GM18498 (cell line): Measurements from ENCODE around the gene ARHGAP6.

Experiments
- ATAC-seq: cut with Tn5 transposase; IDR thresholded peaks from one replicate; pipeline ENCODE4 v1.9.1; 2021; ENCODE audit warnings: mild to moderate bottlenecking, moderate library complexity; ENCODE audit not compliant: unreplicated experiment

ARHGAP6 gene

DNA sequence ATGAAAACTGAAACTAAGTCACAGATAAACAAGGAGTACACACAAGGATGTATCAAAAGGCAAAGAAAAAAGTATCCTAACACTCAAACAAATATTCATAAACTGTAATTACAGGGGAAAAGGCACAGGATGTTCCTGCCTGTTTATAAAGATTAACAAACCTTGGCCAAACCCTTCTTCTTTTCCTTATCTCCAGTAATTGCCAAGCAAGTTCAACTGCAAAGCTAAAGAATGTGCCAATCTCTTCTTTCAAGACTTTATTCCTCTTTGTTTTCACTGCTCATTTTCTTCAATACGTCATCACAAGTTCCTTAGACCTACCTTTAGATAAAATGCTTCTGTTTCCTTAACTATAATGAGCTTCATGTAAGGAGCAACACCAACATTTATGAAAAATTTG is 201.3 kb downstream of the ARHGAP6 start:
- no peak for ATAC-seq

DNA sequence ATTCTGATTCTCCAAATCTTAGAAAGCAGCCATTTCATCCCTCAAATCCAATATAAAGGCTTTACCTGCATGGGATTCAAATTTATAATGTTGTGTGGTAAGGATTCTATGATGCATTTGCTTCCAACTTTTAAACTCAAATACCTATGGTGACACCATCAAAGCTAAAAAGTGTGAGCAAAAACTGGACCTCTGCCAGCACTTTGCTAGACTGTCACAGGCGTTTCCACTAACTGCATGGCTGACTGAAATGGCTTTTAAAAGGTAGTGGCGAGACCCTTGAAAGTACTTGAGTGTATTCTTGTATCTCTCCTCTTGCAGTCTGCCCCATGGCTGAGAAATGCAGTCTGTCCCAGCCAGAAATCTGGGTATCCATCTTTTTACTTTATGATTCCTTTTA is 203.1 kb downstream of the ARHGAP6 start:
- no peak for ATAC-seq

DNA sequence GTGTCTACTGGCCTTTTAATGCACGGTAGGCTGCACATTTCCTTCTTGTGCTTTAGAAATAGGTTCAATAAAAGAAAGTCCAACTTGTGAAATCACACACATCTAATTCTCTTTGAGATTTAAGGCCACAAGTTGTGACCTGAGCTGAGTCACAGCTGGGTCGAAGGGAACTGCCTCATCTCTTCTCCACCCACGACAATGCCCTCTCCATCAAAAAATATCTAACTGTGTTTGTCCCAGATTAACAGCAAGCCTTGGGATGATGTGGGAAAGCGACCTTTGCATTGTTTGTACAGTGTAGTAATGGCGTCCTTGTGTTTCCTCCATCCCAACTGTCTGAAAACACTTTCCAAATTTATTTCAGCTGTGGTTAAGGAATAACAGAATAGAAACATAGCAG is 203.6 kb downstream of the ARHGAP6 start:
- no peak for ATAC-seq

DNA sequence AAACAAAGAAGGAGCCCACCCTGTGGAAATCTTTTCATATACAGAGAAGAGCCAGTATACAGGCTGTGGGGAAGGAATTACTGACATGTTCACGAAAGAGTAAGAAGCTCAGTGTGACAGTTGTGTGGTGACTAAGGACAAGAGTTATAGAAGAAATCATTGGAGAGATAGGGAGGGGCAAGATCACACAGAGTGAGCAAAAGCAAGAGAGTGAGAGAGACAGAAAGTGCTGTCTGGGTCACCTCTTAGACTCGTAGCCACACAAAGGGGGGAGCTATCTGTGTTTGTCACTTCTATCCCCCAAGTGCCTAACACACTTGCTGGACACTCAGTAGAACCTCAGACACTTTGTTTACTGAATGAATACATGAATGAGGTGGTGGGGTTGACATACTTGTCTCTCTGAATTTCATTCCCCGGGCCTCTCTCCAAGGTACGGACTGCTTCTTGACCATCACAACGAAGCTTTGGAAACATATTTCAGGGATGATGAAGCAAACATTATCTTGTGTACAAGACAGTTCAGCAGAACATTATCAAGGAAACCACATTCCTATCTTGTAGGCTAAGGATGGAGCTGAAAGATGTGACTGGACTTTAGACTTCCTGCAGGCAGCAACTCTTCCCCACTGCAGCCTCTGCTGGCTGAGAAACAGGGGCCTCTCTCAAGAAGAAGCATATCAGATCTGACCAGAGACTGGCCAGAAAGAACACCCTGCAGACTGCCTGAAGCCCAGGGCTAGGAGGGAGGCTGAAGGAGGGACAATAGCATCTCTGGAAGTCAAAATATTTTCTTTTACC is 204.3 kb downstream of the ARHGAP6 start:
- no peak for ATAC-seq

DNA sequence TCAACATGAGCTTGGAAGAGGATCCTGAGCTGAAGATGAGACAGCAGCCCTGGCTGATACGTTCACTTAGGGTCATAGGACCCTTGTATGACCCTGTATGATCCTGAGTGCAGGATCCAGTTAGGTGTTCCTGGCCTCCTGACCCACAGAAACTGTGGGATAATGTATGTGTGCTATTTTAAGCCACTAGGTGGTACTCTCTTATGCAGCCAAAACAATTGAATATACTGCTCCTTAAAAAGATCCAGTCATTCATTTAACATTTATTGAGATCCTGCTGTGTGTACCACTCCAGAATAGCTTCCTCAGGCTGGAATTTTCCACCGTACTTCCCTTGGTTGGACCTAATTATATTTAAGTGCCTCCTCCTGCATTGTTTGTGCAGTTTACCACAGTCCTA is 205.4 kb downstream of the ARHGAP6 start:
- ATAC-seq, result no peak

DNA sequence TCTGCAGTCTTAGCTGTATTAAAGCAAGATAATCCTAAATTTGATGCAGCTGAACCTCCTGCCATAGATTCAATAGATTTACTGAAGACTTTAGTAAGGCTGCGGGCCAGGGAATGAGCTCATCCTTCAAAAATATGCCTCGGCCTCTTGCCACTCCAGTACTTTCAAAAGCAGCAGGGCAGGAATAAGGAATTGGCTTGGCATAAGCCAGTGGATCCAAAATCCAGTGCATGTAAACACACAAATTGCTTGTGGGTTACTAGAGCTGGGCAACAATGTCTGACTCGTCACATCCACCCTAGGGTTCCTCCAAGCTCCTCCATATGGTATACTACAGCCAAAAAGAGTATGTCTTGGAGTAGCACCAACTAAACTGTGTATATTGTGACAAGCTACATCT is 207.6 kb downstream of the ARHGAP6 start:
- no peak for ATAC-seq

DNA sequence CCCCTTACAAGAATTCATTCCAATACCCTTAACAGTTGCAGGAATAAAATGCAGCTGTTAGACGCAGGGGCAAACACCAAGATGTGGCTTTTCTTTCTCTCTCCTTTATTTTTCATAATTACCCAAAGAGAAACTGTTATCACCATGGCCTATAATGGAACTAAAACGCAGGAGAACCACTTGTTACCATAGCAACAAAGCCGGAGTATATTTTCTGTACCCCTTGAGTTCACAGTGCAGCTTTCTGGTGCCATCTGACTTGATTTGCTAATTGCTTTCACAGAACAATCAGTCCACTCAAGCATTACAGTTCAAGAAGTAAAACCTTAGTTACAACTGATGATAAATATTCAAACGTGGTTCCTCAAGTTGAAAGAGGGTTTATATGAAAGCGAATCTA is 214.6 kb downstream of the ARHGAP6 start:
- no peak for ATAC-seq

DNA sequence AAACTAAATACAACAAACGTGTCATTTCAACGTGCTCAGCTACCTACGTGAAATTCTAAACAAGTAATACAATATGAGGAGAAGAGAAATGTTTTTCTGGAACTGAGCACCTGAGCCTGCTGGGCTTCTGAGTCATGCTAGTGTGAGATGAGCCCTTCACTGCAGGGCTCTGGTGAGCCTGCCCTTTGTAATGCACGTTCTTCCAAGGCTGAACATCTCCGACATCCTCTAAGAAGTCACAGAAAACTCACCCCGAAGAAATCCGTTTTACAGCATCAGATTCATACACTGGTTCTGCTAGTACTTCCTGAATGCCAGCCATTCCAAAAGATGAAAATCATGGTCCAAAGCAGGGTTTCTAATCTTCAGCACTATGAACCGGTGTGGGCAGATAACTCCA is 215.4 kb downstream of the ARHGAP6 start:
- no peak for ATAC-seq

DNA sequence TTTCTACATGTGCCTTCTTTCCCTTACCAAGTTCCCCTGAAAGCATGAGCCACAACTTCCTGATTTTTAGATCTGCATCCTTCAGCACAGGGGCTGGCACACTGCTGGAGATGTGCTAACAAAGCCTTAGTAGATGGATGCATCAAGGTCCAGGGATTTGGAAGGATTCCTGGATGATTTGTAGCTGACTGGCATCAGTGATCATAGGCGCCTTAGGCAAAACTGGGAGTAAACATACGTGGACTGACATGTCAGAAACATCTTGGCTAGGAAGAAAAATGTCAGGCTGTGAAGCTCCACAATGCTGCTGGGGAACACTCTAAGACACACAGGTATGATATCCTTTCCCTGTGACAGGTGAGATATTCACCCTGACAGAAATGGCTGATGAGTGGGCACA is 216.1 kb downstream of the ARHGAP6 start:
- ATAC-seq, result no peak

DNA sequence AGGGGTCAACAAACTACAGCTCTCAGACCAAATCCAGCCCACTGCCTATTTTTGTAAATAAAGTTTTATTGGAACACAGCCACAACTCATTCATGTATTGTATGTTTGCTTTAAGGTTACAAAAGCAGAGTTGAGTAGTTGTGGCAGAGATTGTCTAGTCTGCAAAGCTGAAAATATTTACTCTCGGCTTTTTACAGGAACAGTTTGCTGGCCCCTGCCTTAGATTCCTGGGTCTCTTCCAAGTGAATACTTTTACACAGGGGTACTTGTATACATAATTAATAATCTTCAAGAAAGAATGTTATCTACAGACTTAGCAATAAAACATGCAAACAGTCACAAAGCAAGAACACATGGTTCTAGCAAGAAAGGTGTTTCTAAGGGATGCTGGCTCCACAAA is 218.3 kb downstream of the ARHGAP6 start:
- ATAC-seq, result no peak

DNA sequence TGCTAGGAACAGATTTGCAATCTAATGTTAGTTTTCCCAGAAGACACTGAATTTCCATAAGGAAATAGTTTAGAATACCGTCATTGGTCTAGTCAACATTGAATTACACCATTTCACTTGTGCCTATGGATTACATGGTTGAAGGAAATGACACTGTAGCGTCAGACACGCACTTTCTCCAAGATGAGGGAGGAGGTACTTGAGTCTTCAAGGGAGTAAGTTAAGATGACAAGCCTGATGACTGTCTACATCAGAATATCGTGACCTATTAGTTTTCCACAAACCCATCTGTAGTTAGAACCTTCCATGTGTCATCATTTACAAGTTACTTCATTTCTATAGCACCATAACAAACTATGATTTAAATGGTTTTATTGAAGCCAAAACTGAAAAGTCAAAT is 218.8 kb downstream of the ARHGAP6 start:
- ATAC-seq, result no peak

DNA sequence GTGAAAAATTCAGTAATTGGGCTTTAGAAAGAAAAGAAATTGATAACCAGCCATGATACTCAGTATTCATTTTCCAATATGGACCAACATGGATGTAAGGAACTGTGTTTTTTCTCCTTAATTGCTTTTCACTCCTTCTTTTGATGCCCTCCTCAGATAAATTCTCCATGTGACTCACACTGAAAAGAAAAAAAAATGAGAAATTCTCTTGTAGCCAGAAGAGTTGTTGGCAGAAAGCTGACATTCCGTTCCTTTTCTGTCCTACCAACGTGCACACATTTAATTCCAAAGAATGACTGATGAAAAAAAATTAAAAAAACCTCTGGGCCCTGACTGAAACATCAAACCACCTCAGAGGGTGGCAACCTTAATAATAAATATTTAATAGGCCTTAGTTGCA is 219.4 kb downstream of the ARHGAP6 start:
- no peak for ATAC-seq

DNA sequence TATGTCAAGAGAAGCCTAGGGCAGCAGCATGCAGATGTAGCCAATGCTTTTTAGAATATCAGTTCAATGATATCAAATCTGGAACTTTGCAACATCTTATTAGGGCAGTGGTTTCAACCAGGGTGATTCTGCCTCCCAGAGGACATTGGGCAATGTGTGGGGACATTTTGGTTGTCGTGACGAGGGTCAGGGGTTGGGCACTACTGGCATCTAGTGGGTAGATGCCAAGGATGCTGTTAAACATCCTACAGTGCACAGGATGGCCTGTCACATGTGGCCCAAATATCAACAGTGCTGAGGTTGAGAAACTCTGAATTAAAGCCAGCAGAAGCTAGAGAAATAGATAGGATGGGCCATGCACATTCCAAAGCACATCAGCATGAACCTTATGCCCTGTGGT is 220.2 kb downstream of the ARHGAP6 start:
- no peak for ATAC-seq

DNA sequence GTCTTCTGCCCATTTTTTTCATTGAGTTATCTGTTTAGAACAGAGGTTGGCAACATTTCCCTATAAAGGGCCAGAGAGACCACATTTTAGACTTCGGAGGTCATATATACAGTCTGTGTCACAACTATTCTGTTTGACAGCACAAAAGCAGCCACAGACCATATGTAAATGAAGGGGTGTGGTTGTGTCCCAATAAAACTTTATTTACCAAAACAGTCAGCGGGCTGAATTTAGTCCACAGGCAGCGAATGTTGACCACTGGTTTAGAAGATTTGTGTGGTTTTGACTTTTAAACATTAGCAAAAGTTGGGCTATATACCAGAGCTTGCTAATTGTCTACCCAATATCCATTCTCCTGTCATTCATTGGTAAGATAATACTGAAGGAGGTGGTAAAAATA is 221.7 kb downstream of the ARHGAP6 start:
- no peak for ATAC-seq

DNA sequence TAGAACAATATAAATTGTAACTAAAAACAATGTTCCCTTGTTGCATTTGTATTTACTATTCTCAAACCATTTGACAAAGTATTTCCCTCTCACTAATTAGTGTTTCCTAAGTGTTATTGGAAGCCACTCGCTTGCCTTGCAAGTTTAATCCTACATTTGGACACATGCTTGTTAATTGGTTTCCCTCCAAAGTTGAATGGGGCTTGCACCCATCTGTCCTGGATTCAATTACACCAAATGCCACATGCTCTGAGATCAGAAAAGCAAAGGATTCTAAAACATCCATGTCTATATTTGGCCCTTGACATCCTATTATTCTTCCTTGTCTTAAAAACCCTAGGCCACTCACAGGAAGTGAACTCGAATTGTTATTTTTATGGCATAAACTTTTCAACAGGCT is 225.9 kb downstream of the ARHGAP6 start:
- ATAC-seq, result no peak

DNA sequence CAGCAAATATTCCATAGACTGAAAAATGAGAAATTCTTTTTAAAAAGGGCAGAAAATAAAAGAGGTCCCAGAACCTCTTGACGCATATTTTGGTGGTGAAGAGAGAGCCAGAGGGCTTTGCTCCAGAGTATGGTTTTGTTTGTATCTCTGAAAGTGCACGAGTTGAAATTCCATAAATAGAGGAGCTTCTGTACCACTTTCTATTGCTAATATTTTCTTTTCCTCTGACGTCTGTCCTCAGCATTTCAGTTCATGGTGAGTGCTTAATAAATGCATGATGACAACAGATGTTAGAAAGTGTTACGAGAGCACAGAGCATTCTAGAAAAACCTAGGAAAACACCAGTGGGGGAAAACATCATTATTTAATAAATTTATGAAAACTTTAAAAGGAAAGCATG is 227.0 kb downstream of the ARHGAP6 start:
- ATAC-seq, result no peak

DNA sequence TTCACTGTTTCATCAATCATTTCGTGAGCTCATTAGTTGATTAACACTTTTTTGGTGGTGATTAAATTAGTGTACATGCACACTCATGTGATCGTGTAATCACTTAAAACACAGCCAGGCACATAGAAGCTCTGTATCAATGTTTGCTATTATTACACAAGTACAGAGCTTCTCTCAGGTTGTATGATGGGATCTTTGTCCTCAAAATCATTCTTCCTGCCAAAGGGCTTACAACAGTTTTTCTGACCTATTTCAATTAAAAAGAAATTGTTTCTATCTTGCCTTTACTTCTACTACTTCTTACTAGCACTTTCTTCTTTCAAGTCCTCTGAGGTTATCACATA is 227.4 kb downstream of the ARHGAP6 start:
- ATAC-seq, result no peak

DNA sequence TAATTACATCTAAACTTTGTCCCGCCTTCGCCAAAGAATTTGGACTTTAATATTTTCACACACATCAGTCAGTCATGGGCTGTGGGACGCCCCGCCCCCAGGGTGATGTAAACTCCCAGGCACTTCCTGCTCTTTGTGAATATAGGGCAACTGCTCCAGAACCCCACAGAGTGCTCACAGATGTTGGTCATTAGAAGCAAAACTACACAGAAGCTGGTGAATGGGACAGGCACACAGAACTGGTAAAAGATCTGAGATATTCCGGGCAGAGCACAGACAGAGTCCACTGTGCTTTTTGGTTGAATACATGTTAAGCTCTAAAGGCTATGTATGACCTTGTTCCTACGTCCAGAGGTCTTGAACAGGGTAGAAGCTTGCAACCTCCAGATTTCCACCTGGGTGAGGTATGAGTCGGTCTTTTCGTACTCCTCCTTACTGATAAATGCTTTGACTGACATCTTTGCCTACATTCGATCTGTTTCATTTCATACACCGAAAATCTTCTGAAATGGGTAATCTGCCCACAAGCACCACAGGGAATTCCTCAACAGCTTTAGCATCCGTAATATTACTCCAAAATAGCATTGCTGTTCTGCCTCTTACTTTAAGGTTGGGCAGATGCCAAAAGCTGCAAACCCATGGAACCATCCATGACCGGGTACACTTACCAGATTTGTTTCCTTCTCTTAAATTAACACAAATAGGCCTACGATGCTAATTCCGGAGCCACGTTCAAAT is 227.9 kb downstream of the ARHGAP6 start:
- ATAC-seq, result no peak

DNA sequence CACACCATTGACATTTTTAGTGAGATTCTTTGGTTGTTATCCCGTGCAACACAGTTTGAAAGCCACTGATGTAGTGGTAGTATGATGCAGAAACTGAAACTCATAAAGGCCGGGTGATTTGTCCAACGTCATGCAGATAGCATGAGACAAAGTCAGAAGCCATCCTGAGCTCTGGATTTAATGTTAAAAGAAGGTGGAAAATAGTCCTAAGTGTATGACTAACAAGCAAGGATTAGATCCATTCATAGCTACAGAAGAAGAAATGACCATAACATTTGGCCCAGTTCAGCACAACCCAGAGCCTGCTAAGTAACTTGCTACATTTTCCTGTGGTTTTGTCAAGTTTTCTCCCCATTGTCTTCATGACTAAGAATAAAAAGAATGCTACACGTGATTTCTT is 230.2 kb downstream of the ARHGAP6 start:
- no peak for ATAC-seq

DNA sequence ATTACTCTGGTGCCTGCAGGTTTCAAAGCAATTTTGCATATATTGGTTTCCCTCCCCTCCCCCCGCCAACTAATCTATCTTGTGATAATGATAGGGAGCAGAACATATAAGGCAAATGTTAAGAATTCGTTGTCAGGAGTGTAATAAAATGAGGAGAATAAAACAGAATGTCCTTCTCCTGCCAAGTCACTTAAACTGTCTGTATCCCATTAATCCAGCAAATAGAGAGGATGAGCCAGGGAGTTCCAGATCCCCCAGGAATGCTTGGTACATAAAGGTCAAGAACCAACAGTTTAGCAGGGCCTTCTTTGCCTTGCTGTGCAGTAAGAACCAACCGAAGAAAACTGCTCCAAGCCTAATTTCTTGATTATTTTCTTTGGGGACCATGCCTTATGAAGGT is 231.1 kb downstream of the ARHGAP6 start:
- no peak for ATAC-seq

DNA sequence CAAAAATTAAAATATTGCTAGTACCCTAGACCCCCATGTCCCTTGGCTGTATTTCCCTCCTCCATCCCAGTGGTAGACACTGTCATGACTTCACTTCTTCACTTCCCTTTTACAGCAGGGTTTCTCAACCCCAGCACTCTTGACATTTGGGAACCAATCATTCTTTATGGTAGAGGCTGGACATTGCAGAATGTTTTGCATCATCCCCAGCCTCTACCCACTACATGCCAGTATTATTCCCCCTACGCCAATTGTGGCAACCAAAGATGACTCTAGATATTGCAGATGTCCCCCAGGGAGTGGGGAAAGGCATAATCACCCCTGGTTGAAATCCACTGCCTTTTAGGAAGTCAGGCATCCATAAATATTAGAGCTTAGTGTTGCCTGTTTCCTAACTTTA is 233.9 kb downstream of the ARHGAP6 start:
- ATAC-seq, result no peak

DNA sequence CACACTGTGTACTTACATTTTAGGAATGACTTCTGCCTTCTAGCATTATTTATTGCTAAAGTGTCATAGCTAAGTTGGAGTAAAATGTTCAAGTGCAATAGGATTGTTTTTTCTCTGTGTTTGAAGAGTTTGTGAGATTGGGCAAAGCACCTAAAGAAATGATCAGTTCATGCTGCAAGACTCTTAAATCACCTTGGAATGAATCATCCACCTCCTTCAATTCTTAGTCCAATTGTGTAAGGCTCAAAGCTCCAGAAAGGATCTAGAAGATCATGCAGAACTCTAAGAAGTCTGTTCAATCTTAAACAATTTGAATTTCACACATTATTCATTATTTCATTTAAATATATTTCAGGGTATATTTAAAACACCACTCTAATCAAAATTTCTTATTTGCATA is 235.4 kb downstream of the ARHGAP6 start:
- ATAC-seq, result no peak
